GM23338 (cell line): Measurements from ENCODE around the gene CRYBG3.
A peak's percentile ranks its signal among the peaks of the same experiment; 100 is the strongest.

ENCODE experiments used
- CREB1 ChIP-seq: fragments of 250-450 bp; sonication (Bioruptor Pico); IDR thresholded peaks from 2 replicates; pipeline ENCODE4 v1.5.0; 2020; ENCODE audit warnings: low read depth, mild to moderate bottlenecking, moderate library complexity
- CTCF ChIP-seq, 2 experiments: fragments of 200-600 bp in 1 of 2; sonication (generic) in 1 of 2; conservative IDR thresholded peaks; 2 replicates each; pipeline versions ENCODE4 v1.5.1 to v1.6.1; 2016 to 2017; ENCODE audit warnings: antibody characterized with exemption in 2 of 2, low read depth in 2 of 2, mild to moderate bottlenecking in 2 of 2, moderate library complexity in 1 of 2
- EZH2phosphoT487 ChIP-seq: fragments of 200-600 bp; sonication (generic); IDR thresholded peaks from one replicate; pipeline ENCODE4 v1.8.1; 2018; ENCODE audit warnings: antibody characterized with exemption; ENCODE audit not compliant: unreplicated experiment
- REST ChIP-seq: IDR thresholded peaks from one replicate; pipeline ENCODE4 v1.6.1; 2018; ENCODE audit warnings: antibody characterized with exemption; ENCODE audit not compliant: unreplicated experiment
- ZNF114 ChIP-seq: fragments of 250-450 bp; sonication (Bioruptor Pico); IDR thresholded peaks from 2 replicates; pipeline ENCODE4 v1.5.0; 2020; ENCODE audit warnings: mild to moderate bottlenecking, moderate library complexity

GRCh38 chr3:97967966-97968365 lies 146.2 kb downstream of the CRYBG3 start:
- TF ChIP-seq REST: no peak
- TF ChIP-seq CTCF (conservative IDR thresholded peaks at IDR 0.05; ENCODE audit: low read depth in 2 of 2): peak; percentile 55 to 67
- TF ChIP-seq ZNF114: no peak
- no peak for TF ChIP-seq CREB1 (CRISPR knock-in tag)
- TF ChIP-seq EZH2phosphoT487: no peak
